ENCODE measurements around the gene ZNF460. TPM values are rescaled to one million over a fixed set of nuclear protein-coding genes. Genes with fewer than 3 reads are reported as not detected.
"Not testable (repeated sequence)": the region's sequence is repeated elsewhere in the genome, so short reads cannot be mapped to it uniquely, and the experiment has no call there.

Gene ZNF460
- total RNA-seq, 2 experiments from 2014 or later, result 59.1 to 63.1 TPM

- TF ChIP-seq, protein P1, sequence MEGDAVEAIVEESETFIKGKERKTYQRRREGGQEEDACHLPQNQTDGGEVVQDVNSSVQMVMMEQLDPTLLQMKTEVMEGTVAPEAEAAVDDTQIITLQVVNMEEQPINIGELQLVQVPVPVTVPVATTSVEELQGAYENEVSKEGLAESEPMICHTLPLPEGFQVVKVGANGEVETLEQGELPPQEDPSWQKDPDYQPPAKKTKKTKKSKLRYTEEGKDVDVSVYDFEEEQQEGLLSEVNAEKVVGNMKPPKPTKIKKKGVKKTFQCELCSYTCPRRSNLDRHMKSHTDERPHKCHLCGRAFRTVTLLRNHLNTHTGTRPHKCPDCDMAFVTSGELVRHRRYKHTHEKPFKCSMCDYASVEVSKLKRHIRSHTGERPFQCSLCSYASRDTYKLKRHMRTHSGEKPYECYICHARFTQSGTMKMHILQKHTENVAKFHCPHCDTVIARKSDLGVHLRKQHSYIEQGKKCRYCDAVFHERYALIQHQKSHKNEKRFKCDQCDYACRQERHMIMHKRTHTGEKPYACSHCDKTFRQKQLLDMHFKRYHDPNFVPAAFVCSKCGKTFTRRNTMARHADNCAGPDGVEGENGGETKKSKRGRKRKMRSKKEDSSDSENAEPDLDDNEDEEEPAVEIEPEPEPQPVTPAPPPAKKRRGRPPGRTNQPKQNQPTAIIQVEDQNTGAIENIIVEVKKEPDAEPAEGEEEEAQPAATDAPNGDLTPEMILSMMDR (IDR thresholded peaks at IDR 0.05), result no peak
- H3K27ac Mint-ChIP-seq, result no peak overlapping the region
- peaks cover 58% of the 10 kb centered on the region for H3K36me3 Mint-ChIP-seq (ENCODE audit: low read depth)
These were observed 34.3 kb upstream of the ZNF460 start for GRCh38 chr19:57245959-57246358.

DNA sequence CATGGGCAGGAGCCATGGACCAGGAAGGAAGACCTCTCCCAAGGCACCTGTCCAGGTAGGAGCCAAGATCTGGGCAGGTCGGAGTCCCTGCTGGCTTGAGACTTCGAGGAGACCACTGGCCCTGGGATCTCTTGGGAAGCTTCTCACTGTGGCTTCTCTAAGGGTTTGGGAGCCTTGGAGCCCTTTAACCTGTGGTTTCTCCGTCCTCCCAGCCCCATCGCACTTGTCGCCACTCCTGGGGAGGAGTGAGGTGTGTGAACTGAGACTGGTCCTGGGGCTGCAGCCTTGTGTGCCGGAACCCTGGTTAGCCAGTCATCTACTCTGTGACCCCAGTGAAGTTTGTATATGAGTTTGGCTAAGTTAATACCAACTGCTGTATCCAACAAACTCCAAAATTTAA lies 31.6 kb upstream of the ZNF460 start:
- Mint-ChIP-seq H3K27me3 (no peaks in the 10 kb centered on the region), H3K27ac (no peak overlapping the region), H3K36me3 (ENCODE audit: low read depth) (peaks cover 81% of the 10 kb centered on the region), H3K4me1 (ENCODE audit: low read depth) (peaks cover 8% of the 10 kb centered on the region), H3K4me3 (no peak overlapping the region), H3K9me3 (peaks cover 14% of the 10 kb centered on the region)
- ChIA-PET POLR2A (no interaction called here), CTCF (no interaction called here)
- intact Hi-C loops (cut with micrococcal nuclease), result no loop called here
- ATAC-seq (no peak), DNase-seq (no peak)
- TF ChIP-seq, protein P1 (IDR thresholded peaks at IDR 0.05), result no peak

More at GRCh38 chr19:57245959-57246358, 34.3 kb upstream of the ZNF460 start:
- POLR2A ChIA-PET, result interaction anchor here (0.8 to 1.0 kb wide), 2 partner anchors 9 to 55 kb away, joined by 3 read pairs; partner anchors contain the start of gene ZNF264
- H3K4me3 Mint-ChIP-seq, result no peak overlapping the region
- H3K27me3 Mint-ChIP-seq, result no peaks in the 10 kb centered on the region
- peaks cover 6% of the 10 kb centered on the region for H3K9me3 Mint-ChIP-seq
- H3K4me1 Mint-ChIP-seq (ENCODE audit: low read depth), result peaks cover 32% of the 10 kb centered on the region
- intact Hi-C loops (cut with micrococcal nuclease), result no loop called here
- DNase-seq (no peak), ATAC-seq (no peak)
- CTCF ChIA-PET, result no interaction called here

- Mint-ChIP-seq H3K27me3 (no peaks in the 10 kb centered on the region), H3K4me3 (no peak overlapping the region), H3K27ac (no peak overlapping the region), H3K36me3 (ENCODE audit: low read depth) (peaks cover 86% of the 10 kb centered on the region), H3K9me3 (peaks cover 16% of the 10 kb centered on the region), H3K4me1 (ENCODE audit: low read depth) (peaks cover 5% of the 10 kb centered on the region)
- TF ChIP-seq, protein P1 (IDR thresholded peaks at IDR 0.05), result no peak
- DNase-seq (no peak), ATAC-seq (no peak)
- CTCF ChIA-PET, result no interaction called here
- POLR2A ChIA-PET, result no interaction called here
- intact Hi-C loops (cut with micrococcal nuclease), result no loop called here
These were observed 31.0 kb upstream of the ZNF460 start for GRCh38 chr19:57249329-57249728.

GRCh38 chr19:57253767-57254166 lies 26.5 kb upstream of the ZNF460 start:
- H3K4me1 Mint-ChIP-seq (ENCODE audit: low read depth); H3K4me3 Mint-ChIP-seq; CTCF ChIA-PET; intact Hi-C loops (cut with micrococcal nuclease); H3K27me3 Mint-ChIP-seq; H3K27ac Mint-ChIP-seq; POLR2A ChIA-PET: not testable (repeated sequence)
- ATAC-seq, result peak; percentile 49
- Mint-ChIP-seq H3K9me3 (peaks cover 30% of the 10 kb centered on the region), H3K36me3 (ENCODE audit: low read depth) (peaks cover 81% of the 10 kb centered on the region)
- peak; percentile 26 for DNase-seq

- DNase-seq (no peak), ATAC-seq (no peak)
- Mint-ChIP-seq H3K4me3 (no peak overlapping the region), H3K9me3 (peaks cover 22% of the 10 kb centered on the region), H3K27me3 (no peaks in the 10 kb centered on the region), H3K36me3 (ENCODE audit: low read depth) (peaks cover 56% of the 10 kb centered on the region), H3K4me1 (ENCODE audit: low read depth) (no peaks in the 10 kb centered on the region), H3K27ac (no peak overlapping the region)
- intact Hi-C loops (cut with micrococcal nuclease), result no loop called here
- ChIA-PET POLR2A (interaction anchor here (0.5 kb wide), 1 partner anchor 44 kb away, joined by 4 read pairs; no protein-coding TSS in a partner anchor), CTCF (no interaction called here)
- TF ChIP-seq, protein P1 (IDR thresholded peaks at IDR 0.05), result no peak
These were observed 18.2 kb upstream of the ZNF460 start for GRCh38 chr19:57262044-57262443.

Measured in activated CD8-positive, alpha-beta T cell treated with anti-CD3 and anti-CD28 coated beads for 36 hours (primary cell).